Astrocyte (in vitro differentiated cells and primary cell): ENCODE data around the gene LIMS2. TPM values are rescaled to one million over a fixed set of nuclear protein-coding genes. Genes with fewer than 3 reads are reported as not detected.

Experiments used
- DNase-seq: peaks from one replicate; pipeline ENCODE4 v3.0.0-alpha.2; 2010; ENCODE audit warnings: low read depth
- FAIRE-seq: peaks from 2 replicates; lab custom pipeline; 2011; peaks lifted over from hg19 to GRCh38; lab: Jason Lieb, UNC
- H2AFZ ChIP-seq: 2 replicates; pipeline ENCODE4 v1.6.0; 2012; ENCODE audit warnings: low read depth, low read length, inconsistent platforms
- H3K27ac ChIP-seq: 2 replicates; pipeline ENCODE4 v1.5.1; 2011; ENCODE audit warnings: low read depth, low read length, inconsistent platforms
- H3K27me3 ChIP-seq: 2 replicates; pipeline ENCODE4 v1.6.0; 2011; ENCODE audit warnings: low read length, inconsistent platforms; ENCODE audit not compliant: insufficient read depth
- H3K36me3 ChIP-seq: 2 replicates; pipeline ENCODE4 v1.5.1; 2011; ENCODE audit warnings: low read length, inconsistent platforms; ENCODE audit not compliant: insufficient read depth
- H3K4me1 ChIP-seq: 2 replicates; pipeline ENCODE4 v1.5.1; 2011; ENCODE audit warnings: low read length, inconsistent platforms; ENCODE audit not compliant: insufficient read depth
- H3K4me2 ChIP-seq: 2 replicates; pipeline ENCODE4 v1.6.0; 2012; ENCODE audit warnings: low read length, inconsistent platforms
- H3K4me3 ChIP-seq: 2 replicates; pipeline ENCODE4 v1.5.1; 2011; ENCODE audit warnings: low read depth, mild to moderate bottlenecking, low read length, inconsistent platforms; ENCODE audit not compliant: insufficient read depth
- H3K79me2 ChIP-seq: 2 replicates; pipeline ENCODE4 v1.6.0; 2012; ENCODE audit warnings: mild to moderate bottlenecking, low read length, inconsistent platforms; ENCODE audit not compliant: insufficient read depth
- H3K9ac ChIP-seq: 2 replicates; pipeline ENCODE4 v1.6.0; 2012; ENCODE audit warnings: mild to moderate bottlenecking, low read length, inconsistent platforms
- H3K9me3 ChIP-seq: 2 replicates; pipeline ENCODE4 v1.5.1; 2012; ENCODE audit warnings: low read depth, mild to moderate bottlenecking, low read length, inconsistent platforms; ENCODE audit not compliant: insufficient read depth
- H4K20me1 ChIP-seq: 2 replicates; pipeline ENCODE4 v1.6.0; 2012; ENCODE audit warnings: low read length, inconsistent platforms; ENCODE audit not compliant: insufficient read depth
- H3K27ac Mint-ChIP-seq: one replicate; pipeline ENCODE4 v1.8.0; 2021; ENCODE audit warnings: mild to moderate bottlenecking, mixed read lengths; ENCODE audit not compliant: unreplicated experiment
- H3K27me3 Mint-ChIP-seq: one replicate; pipeline ENCODE4 v1.8.0; 2021; ENCODE audit warnings: low read depth, mixed read lengths; ENCODE audit not compliant: unreplicated experiment
- H3K36me3 Mint-ChIP-seq: one replicate; pipeline ENCODE4 v1.8.0; 2021; ENCODE audit warnings: low read depth, mixed read lengths; ENCODE audit not compliant: unreplicated experiment
- H3K4me1 Mint-ChIP-seq: one replicate; pipeline ENCODE4 v1.8.0; 2021; ENCODE audit warnings: low read depth, mixed read lengths; ENCODE audit not compliant: unreplicated experiment
- H3K4me3 Mint-ChIP-seq: one replicate; pipeline ENCODE4 v1.8.0; 2021; ENCODE audit warnings: mild to moderate bottlenecking, moderate library complexity, mixed read lengths; ENCODE audit not compliant: unreplicated experiment
- H3K9me3 Mint-ChIP-seq: one replicate; pipeline ENCODE4 v1.8.0; 2021; ENCODE audit warnings: mild to moderate bottlenecking, mixed read lengths; ENCODE audit not compliant: unreplicated experiment
- EZH2 ChIP-seq: IDR thresholded peaks from 2 replicates; pipeline ENCODE4 v1.6.1; 2012; ENCODE audit warnings: mild to moderate bottlenecking, low read length, inconsistent platforms; ENCODE audit not compliant: insufficient read depth
- total RNA-seq: library from RNA; stranded (reverse); gene quantifications from 2 replicates; pipeline ENCODE4 v1.2.1, GENCODE V29; 2021
- TF ChIP-seq, protein P1 (sequence below): IDR thresholded peaks from 2 replicates; pipeline ENCODE4 v1.5.1; 2011; ENCODE audit warnings: low read depth, mild to moderate bottlenecking, inconsistent platforms, low read length, moderate library complexity; ENCODE audit not compliant: insufficient read depth

Gene LIMS2
- total RNA-seq, 1 donor from 2014 or later, result 73.3 TPM

DNA sequence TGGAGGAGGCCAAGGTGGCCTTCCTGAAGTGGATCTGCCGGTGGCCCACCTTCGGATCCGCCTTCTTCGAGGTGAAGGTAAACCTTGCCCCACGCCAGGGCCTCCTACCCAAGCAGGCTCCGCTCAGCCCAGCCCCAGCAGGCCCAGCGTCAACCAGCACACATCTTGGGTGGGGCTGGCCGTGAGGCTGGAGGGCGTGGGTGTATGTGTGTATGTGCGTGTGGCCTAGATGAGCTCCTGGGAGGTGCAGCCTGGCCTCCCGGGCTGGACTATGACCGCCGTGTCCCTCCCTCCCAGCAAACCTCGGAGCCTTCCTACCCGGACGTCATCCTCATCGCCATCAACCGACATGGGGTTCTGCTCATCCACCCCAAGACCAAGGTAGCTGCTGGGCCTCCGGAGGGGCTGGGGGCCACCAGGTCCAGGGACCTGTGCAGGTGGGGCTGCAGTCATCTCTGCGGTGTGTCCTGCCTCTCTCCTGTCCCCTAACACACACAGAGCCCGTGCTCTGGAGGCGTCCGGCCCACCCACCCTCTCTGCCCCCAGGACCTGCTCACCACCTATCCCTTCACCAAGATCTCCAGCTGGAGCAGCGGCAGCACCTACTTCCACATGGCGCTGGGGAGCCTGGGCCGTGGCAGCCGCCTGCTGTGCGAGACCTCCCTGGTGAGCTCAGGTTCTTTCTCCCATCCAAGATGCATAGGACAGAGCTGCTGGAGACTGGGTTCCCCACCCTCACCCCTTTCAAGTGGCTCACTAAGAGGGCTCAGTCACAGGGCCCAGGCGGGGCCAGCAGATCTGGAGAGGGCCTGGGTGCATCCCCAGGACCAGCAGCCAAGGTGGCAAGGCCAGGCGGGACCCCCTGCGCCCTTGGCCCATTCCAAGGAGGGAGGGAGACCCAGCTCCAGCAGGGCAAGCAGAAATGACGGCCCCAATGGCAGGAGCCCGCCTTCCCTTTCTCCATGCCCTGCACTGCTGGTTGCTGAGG, 38.8 kb downstream of the LIMS2 start:
- Histone ChIP-seq H3K27me3 (no peaks in the 10 kb centered on the region), H3K79me2 (no peaks in the 10 kb centered on the region), H3K4me1 (peaks cover 14% of the 10 kb centered on the region), H3K9me3 (no peaks in the 10 kb centered on the region), H3K27ac (no peak overlapping the region), H4K20me1 (no peaks in the 10 kb centered on the region), H3K4me2 (no peak overlapping the region), H3K36me3 (no peaks in the 10 kb centered on the region), H3K4me3 (no peak overlapping the region), H2AFZ (no peak overlapping the region), H3K9ac (no peak overlapping the region)
- no peak for DNase-seq
- H3K4me3 Mint-ChIP-seq, result no peak overlapping the region
- no peaks in the 10 kb centered on the region for H3K9me3 Mint-ChIP-seq
- peaks cover 12% of the 10 kb centered on the region for H3K4me1 Mint-ChIP-seq
- FAIRE-seq, result no peak
- no peaks in the 10 kb centered on the region for H3K27me3 Mint-ChIP-seq
- H3K36me3 Mint-ChIP-seq, result peaks cover 5% of the 10 kb centered on the region
- no peak for TF ChIP-seq EZH2
- TF ChIP-seq, protein P1, sequence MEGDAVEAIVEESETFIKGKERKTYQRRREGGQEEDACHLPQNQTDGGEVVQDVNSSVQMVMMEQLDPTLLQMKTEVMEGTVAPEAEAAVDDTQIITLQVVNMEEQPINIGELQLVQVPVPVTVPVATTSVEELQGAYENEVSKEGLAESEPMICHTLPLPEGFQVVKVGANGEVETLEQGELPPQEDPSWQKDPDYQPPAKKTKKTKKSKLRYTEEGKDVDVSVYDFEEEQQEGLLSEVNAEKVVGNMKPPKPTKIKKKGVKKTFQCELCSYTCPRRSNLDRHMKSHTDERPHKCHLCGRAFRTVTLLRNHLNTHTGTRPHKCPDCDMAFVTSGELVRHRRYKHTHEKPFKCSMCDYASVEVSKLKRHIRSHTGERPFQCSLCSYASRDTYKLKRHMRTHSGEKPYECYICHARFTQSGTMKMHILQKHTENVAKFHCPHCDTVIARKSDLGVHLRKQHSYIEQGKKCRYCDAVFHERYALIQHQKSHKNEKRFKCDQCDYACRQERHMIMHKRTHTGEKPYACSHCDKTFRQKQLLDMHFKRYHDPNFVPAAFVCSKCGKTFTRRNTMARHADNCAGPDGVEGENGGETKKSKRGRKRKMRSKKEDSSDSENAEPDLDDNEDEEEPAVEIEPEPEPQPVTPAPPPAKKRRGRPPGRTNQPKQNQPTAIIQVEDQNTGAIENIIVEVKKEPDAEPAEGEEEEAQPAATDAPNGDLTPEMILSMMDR, result no peak
- H3K27ac Mint-ChIP-seq, result no peak overlapping the region

DNA sequence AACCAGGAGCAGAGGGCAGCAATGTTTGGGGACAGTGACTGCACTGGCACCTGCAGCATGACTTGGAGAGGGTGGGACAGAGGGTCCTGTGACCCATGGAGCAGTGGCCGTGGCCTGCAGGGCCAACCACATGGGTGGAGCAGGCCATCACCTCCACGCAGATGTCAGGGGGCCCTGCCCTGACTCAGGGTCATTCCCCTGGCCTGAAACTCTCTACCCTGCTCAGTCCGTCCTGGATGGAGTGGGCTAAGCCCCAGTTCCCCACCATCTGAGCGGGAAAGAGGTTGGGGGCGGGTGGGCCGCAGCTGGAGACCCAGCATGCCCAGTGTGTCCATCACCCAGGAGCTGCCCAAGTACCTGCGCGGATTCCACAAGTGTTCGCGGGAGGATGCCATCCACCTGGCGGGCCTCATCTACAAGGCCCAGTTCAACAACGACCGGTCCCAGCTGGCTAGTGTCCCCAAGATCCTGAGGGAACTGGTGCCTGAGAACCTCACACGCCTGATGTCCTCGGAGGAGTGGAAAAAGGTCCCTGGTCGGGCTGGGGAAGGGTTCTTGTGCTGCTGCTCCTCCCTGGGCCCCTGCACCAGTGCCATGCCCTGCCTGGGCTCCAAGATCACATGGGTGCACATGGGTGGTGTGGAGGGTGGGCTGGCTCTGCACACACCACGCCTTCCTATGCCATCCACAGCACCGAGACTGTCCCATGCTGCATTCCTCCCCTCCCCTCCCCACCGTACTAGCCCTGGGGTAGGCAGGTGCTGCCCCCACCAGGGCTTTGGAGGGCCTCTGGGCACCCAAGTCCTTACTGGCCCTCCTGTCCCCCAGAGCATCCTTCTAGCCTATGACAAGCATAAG, 39.7 kb downstream of the LIMS2 start:
- no peaks in the 10 kb centered on the region for H3K27me3 ChIP-seq
- Mint-ChIP-seq H3K27me3 (no peaks in the 10 kb centered on the region), H3K27ac (no peak overlapping the region), H3K4me1 (peaks cover 12% of the 10 kb centered on the region), H3K4me3 (no peak overlapping the region), H3K9me3 (no peaks in the 10 kb centered on the region), H3K36me3 (peaks cover 5% of the 10 kb centered on the region)
- FAIRE-seq (no peak), DNase-seq (no peak)
- no peaks in the 10 kb centered on the region for H3K9me3 ChIP-seq
- H2AFZ ChIP-seq, result no peak overlapping the region
- H3K4me3 ChIP-seq, result no peak overlapping the region
- H3K27ac ChIP-seq, result no peak overlapping the region
- no peak overlapping the region for H3K9ac ChIP-seq
- H4K20me1 ChIP-seq, result no peaks in the 10 kb centered on the region
- peaks cover 14% of the 10 kb centered on the region for H3K4me1 ChIP-seq
- H3K4me2 ChIP-seq, result no peak overlapping the region
- no peaks in the 10 kb centered on the region for H3K79me2 ChIP-seq
- no peak for TF ChIP-seq EZH2
- TF ChIP-seq, protein P1, result no peak
- no peaks in the 10 kb centered on the region for H3K36me3 ChIP-seq
